ENCODE results near the gene CTBP2. TPM values are rescaled to one million over a fixed set of nuclear protein-coding genes. Genes with fewer than 3 reads are reported as not detected.

Gene CTBP2
- total RNA-seq, 1 experiment from 2014 or later = 77.8 TPM

DNA sequence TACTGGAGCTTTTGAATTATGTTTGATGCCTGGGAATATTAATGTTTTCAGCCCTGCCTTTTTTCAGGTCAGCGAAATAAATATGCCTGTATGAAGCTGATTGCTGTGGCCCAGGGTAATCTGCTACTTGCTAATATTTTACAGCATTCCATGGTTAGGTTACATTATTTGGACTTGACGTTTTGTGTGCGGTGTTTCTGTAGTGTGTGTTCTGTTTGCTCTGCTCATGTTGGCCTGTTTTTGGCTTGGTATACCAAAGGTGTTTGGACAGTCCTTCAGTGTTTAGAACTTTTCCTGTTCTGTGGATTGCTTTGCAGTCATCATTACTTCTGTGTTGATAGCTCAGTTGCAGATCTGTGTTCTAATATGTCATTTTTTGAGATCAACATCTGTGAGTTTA, 206.9 kb downstream of the CTBP2 start:
- no peaks in the 10 kb centered on the region for H3K9me3 ChIP-seq (ENCODE audit: low read depth, low read length, poor library complexity, severe bottlenecking)
- H3K4me1 ChIP-seq (ENCODE audit: insufficient read depth, low read length, poor library complexity, severe bottlenecking) = peaks cover 36% of the 10 kb centered on the region
- no peaks in the 10 kb centered on the region for H3K36me3 ChIP-seq (ENCODE audit: insufficient read depth, low read length, poor library complexity, severe bottlenecking)
- TF ChIP-seq, protein P1, sequence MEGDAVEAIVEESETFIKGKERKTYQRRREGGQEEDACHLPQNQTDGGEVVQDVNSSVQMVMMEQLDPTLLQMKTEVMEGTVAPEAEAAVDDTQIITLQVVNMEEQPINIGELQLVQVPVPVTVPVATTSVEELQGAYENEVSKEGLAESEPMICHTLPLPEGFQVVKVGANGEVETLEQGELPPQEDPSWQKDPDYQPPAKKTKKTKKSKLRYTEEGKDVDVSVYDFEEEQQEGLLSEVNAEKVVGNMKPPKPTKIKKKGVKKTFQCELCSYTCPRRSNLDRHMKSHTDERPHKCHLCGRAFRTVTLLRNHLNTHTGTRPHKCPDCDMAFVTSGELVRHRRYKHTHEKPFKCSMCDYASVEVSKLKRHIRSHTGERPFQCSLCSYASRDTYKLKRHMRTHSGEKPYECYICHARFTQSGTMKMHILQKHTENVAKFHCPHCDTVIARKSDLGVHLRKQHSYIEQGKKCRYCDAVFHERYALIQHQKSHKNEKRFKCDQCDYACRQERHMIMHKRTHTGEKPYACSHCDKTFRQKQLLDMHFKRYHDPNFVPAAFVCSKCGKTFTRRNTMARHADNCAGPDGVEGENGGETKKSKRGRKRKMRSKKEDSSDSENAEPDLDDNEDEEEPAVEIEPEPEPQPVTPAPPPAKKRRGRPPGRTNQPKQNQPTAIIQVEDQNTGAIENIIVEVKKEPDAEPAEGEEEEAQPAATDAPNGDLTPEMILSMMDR (conservative IDR thresholded peaks at IDR 0.05; ENCODE audit: low read depth, low read length) = no peak
- no peak for TF ChIP-seq EZH2 (IDR thresholded peaks at IDR 0.05; ENCODE audit: borderline replicate concordance, low read depth, low read length, poor library complexity, severe bottlenecking)
- ChIA-PET POLR2A (ENCODE audit: low non-redundant PET) (no interaction called here), CTCF (no interaction called here)
- no peak for DNase-seq (ENCODE audit: low spot score)
- H3K4me3 ChIP-seq (ENCODE audit: low read depth, low read length, poor library complexity, severe bottlenecking) = no peak overlapping the region
- no peaks in the 10 kb centered on the region for H3K27me3 ChIP-seq (replicated peaks; ENCODE audit: insufficient read depth, low read depth, low read length, poor library complexity)
- H3K27ac ChIP-seq (ENCODE audit: low read depth, low read length, poor library complexity, severe bottlenecking) = no peak overlapping the region
- BruUV-seq (replicated peaks) = no TSS peak
- intact Hi-C loops (cut with micrococcal nuclease; ENCODE audit: unreplicated experiment) = no loop called here

DNA sequence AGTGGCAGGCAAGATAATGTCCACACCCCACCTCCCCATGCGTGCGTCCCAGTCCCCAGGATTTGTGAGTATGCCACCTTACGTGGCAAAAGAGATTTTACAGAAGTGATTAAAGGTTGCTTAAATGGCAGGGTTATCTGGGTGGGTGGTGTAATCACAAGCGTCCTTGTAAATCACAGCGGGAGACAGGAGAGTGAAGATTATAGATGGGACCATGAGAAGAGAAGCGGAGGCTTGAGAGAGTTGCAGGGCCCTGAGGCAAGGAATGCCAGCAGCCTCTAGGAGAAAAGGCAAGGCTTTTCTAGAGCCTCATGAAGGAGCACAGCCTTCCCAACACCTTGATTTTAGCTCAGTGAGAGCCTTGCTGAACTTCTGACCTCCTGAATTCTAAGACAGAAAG, 208.2 kb downstream of the CTBP2 start:
- Histone ChIP-seq H3K27ac (ENCODE audit: low read depth, low read length, poor library complexity, severe bottlenecking) (no peak overlapping the region), H3K4me3 (ENCODE audit: low read depth, low read length, poor library complexity, severe bottlenecking) (no peak overlapping the region), H3K27me3 (replicated peaks; ENCODE audit: insufficient read depth, low read depth, low read length, poor library complexity) (no peaks in the 10 kb centered on the region), H3K9me3 (ENCODE audit: low read depth, low read length, poor library complexity, severe bottlenecking) (no peaks in the 10 kb centered on the region), H3K4me1 (ENCODE audit: insufficient read depth, low read length, poor library complexity, severe bottlenecking) (peaks cover 33% of the 10 kb centered on the region), H3K36me3 (ENCODE audit: insufficient read depth, low read length, poor library complexity, severe bottlenecking) (no peaks in the 10 kb centered on the region)
- POLR2A ChIA-PET (ENCODE audit: low non-redundant PET) = no interaction called here
- no peak for TF ChIP-seq EZH2 (IDR thresholded peaks at IDR 0.05; ENCODE audit: borderline replicate concordance, low read depth, low read length, poor library complexity, severe bottlenecking)
- TF ChIP-seq, protein P1 (conservative IDR thresholded peaks at IDR 0.05; ENCODE audit: low read depth, low read length) = no peak
- DNase-seq (ENCODE audit: low spot score) = peak; percentile 8
- intact Hi-C loops (cut with micrococcal nuclease; ENCODE audit: unreplicated experiment) = no loop called here
- CTCF ChIA-PET = no interaction called here
- no TSS peak for BruUV-seq (replicated peaks)

DNA sequence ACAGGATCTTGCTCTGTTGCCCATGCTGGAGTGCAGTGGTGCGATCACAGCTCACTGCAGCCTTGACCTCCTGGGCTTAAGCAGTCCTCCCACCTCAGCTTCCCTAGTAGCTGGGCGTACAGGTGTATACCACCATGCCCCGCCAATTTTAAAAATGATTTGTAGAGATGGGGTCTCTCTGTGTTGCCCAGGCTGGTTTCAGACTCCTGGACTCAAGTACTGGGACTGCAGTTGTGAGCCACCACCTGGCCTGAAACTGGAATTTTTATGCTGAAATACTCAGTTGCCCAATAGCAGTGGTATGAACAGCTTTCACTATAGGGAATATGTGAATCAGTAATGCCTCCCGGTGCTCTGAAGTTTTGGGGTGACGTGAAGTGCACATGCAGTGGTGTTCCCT, 210.8 kb downstream of the CTBP2 start:
- Histone ChIP-seq H3K4me3 (ENCODE audit: low read depth, low read length, poor library complexity, severe bottlenecking) (no peak overlapping the region), H3K9me3 (ENCODE audit: low read depth, low read length, poor library complexity, severe bottlenecking) (no peaks in the 10 kb centered on the region), H3K27ac (ENCODE audit: low read depth, low read length, poor library complexity, severe bottlenecking) (no peak overlapping the region), H3K36me3 (ENCODE audit: insufficient read depth, low read length, poor library complexity, severe bottlenecking) (no peaks in the 10 kb centered on the region), H3K4me1 (ENCODE audit: insufficient read depth, low read length, poor library complexity, severe bottlenecking) (peaks cover 16% of the 10 kb centered on the region), H3K27me3 (replicated peaks; ENCODE audit: insufficient read depth, low read depth, low read length, poor library complexity) (no peaks in the 10 kb centered on the region)
- POLR2A ChIA-PET (ENCODE audit: low non-redundant PET) = no interaction called here
- TF ChIP-seq EZH2 (IDR thresholded peaks at IDR 0.05; ENCODE audit: borderline replicate concordance, low read depth, low read length, poor library complexity, severe bottlenecking) = no peak
- TF ChIP-seq, protein P1 (conservative IDR thresholded peaks at IDR 0.05; ENCODE audit: low read depth, low read length) = no peak
- no TSS peak for BruUV-seq (replicated peaks)
- intact Hi-C loops (cut with micrococcal nuclease; ENCODE audit: unreplicated experiment) = no loop called here
- CTCF ChIA-PET = no interaction called here
- DNase-seq (ENCODE audit: low spot score) = no peak
